Body of pancreas (tissue), 4 donors: Measurements from ENCODE around the gene MORN1. TPM values are rescaled to one million over a fixed set of nuclear protein-coding genes. Genes with fewer than 3 reads are reported as not detected.
"Not testable (repeated sequence)": the region's sequence is repeated elsewhere in the genome, so short reads cannot be mapped to it uniquely, and the experiment has no call there.

Source experiments
- ATAC-seq: fragments of 150-250 bp; one replicate; pipeline ENCODE4 v1.9.1; 2016
- DNase-seq, 4 donors: peaks; one replicate each; pipeline ENCODE4 v3.0.0-alpha.2; 2019
- H3K27ac ChIP-seq, 4 donors: fragments of 200-600 bp; sonication (generic); 1 replicate in 3 of 4; 2 replicates in 1 of 4; pipeline versions ENCODE4 v1.5.1 to v1.6.1; 2016 to 2019; ENCODE audit warnings: mild to moderate bottlenecking in 1 of 4, mixed read lengths in 1 of 4, moderate library complexity in 1 of 4
- H3K27me3 ChIP-seq, 2 donors: fragments of 200-600 bp; sonication (generic); one replicate each; pipeline ENCODE4 v1.6.0; 2016; ENCODE audit warnings: mild to moderate bottlenecking in 1 of 2
- H3K36me3 ChIP-seq, 2 donors: fragments of 200-600 bp; sonication (generic); replicated peaks in 1 of 2; 2 replicates each; pipeline ENCODE4 v1.5.1; 2016; ENCODE audit warnings: low read depth in 2 of 2; ENCODE audit not compliant: insufficient read depth in 1 of 2
- H3K4me1 ChIP-seq: fragments of 200-600 bp; sonication (generic); one replicate; pipeline ENCODE4 v1.6.0; 2016
- H3K4me3 ChIP-seq, 2 donors: fragments of 200-600 bp; sonication (generic); 1 replicate in 1 of 2; 2 replicates in 1 of 2; pipeline ENCODE4 v1.5.1; 2016 to 2019
- H3K9me3 ChIP-seq, 3 donors: fragments of 200-600 bp; sonication (generic); 1 replicate in 2 of 3; 2 replicates in 1 of 3; pipeline ENCODE4 v1.5.1; 2016
- CTCF ChIP-seq, 7 experiments: fragments of 450-650 bp in 4 of 7; fragments of 200-600 bp in 3 of 7; sonication (generic) in 3 of 7; IDR thresholded peaks; one replicate each; pipeline ENCODE4 v1.5.1; 2016 to 2019; ENCODE audit warnings: antibody characterized with exemption in 7 of 7
- POLR2A ChIP-seq, 3 donors: fragments of 450-650 bp; IDR thresholded peaks; one replicate each; pipeline ENCODE4 v1.6.1; 2016; ENCODE audit warnings: antibody characterized with exemption in 3 of 3, mild to moderate bottlenecking in 2 of 3
- WGBS, 2 donors: methylation state at CpG; one replicate each; pipeline ENCODE4 v1.1.5; 2017; 5-methylcytosine and 5-hydroxymethylcytosine counted together
- intact Hi-C: fragments of 100-400 bp; cut with DNase I; formaldehyde crosslinking; loops from one replicate; pipeline ENCODE4 v1.15.1; 2023
- total RNA-seq, 2 donors: library from RNA; depleted of rRNA; stranded (reverse); fragments of >200 nt; gene quantifications; one replicate each; pipeline ENCODE4 v1.1.0, GENCODE V29; 2016

Gene MORN1
- 10 to 100 TPM in 1 of 2 donors, 1 to 10 TPM in 1; 7.0 to 17.8 TPM for total RNA-seq

GRCh38 chr1:2391041-2391930 is at the start of gene MORN1, which contains the start of gene RER1:
Gene MORN1, minus strand, starts transcription at chr1:2391554. Its CDS starts 21 bp downstream, at chr1:2391533.
Gene RER1, plus strand, starts transcription at chr1:2391841. Its CDS starts 3,950 bp downstream, at chr1:2395791.
- no peaks in the 10 kb centered on the region for H3K9me3 ChIP-seq
- peaks cover 45% of the 10 kb centered on the region for H3K4me1 ChIP-seq
- intact Hi-C loops, result no loop called here
- peak within 1 kb of the TSS; percentile 85 to 97 for H3K4me3 ChIP-seq
- ATAC-seq (peak; percentile 99), DNase-seq (peak; percentile 99 to 100 (median 99))
- H3K36me3 ChIP-seq, result no peaks in the 10 kb centered on the region
- peak within 1 kb of the TSS; percentile 79 to 95 (median 91) for H3K27ac ChIP-seq
- WGBS, 2 donors, result 0% methylated on average over 2 to 89 of the region's 103 CpGs
- TF ChIP-seq CTCF (IDR thresholded peaks at IDR 0.05) (peak in 2 of 7 experiments; percentile 4 to 8), POLR2A (IDR thresholded peaks at IDR 0.05) (peak; percentile 68 to 84 (median 80))
- H3K27me3 ChIP-seq, result no peaks in the 10 kb centered on the region

GRCh38 chr1:2440346-2440745 is 49.0 kb upstream of the MORN1 start:
- intact Hi-C loops, DNase-seq, H3K4me3 ChIP-seq, ATAC-seq, H3K4me1 ChIP-seq, H3K9me3 ChIP-seq, H3K36me3 ChIP-seq, H3K27me3 ChIP-seq, H3K27ac ChIP-seq: not testable (repeated sequence)
- 70 to 92% methylated on average over 22 to 23 of the region's 23 CpGs for WGBS, 2 donors

GRCh38 chr1:2439369-2439768 is 48.0 kb upstream of the MORN1 start:
- WGBS, 2 donors, result 41 to 43% methylated on average over 7 to 15 of the region's 15 CpGs
- Histone ChIP-seq H3K36me3 (no peaks in the 10 kb centered on the region), H3K4me3 (no peak overlapping the region), H3K27ac (no peak overlapping the region), H3K4me1 (no peaks in the 10 kb centered on the region), H3K27me3 (no peaks in the 10 kb centered on the region), H3K9me3 (no peaks in the 10 kb centered on the region)
- ATAC-seq (no peak), DNase-seq (no peak)
- no peak for TF ChIP-seq CTCF (IDR thresholded peaks at IDR 0.05)
- TF ChIP-seq POLR2A (IDR thresholded peaks at IDR 0.05), result no peak
- intact Hi-C loops, result no loop called here

GRCh38 chr1:2438641-2439040 is 47.3 kb upstream of the MORN1 start:
- H3K27me3 ChIP-seq, result no peaks in the 10 kb centered on the region
- DNase-seq (no peak), ATAC-seq (no peak)
- 72 to 84% methylated on average over 11 to 13 of the region's 14 CpGs for WGBS, 2 donors
- H3K27ac ChIP-seq, result no peak overlapping the region
- no peaks in the 10 kb centered on the region for H3K9me3 ChIP-seq
- H3K36me3 ChIP-seq, result no peaks in the 10 kb centered on the region
- H3K4me3 ChIP-seq, result no peak overlapping the region
- TF ChIP-seq CTCF (IDR thresholded peaks at IDR 0.05) (no peak), POLR2A (IDR thresholded peaks at IDR 0.05) (no peak)
- no peaks in the 10 kb centered on the region for H3K4me1 ChIP-seq
- intact Hi-C loops, result no loop called here

- H3K4me1 ChIP-seq, result no peaks in the 10 kb centered on the region
- H3K4me3 ChIP-seq, result no peak overlapping the region
- ATAC-seq (no peak), DNase-seq (no peak)
- intact Hi-C loops, result no loop called here
- TF ChIP-seq CTCF (IDR thresholded peaks at IDR 0.05) (no peak), POLR2A (IDR thresholded peaks at IDR 0.05) (no peak)
- no peaks in the 10 kb centered on the region for H3K27me3 ChIP-seq
- 57 to 85% methylated on average over 11 to 14 of the region's 15 CpGs for WGBS, 2 donors
- no peaks in the 10 kb centered on the region for H3K9me3 ChIP-seq
- no peaks in the 10 kb centered on the region for H3K36me3 ChIP-seq
- H3K27ac ChIP-seq, result no peak overlapping the region
These were observed 46.7 kb upstream of the MORN1 start for GRCh38 chr1:2438038-2438437.
